HAP-1 (cell line): ENCODE results near the gene UBL5.
A peak's percentile ranks its signal among the peaks of the same experiment; 100 is the strongest.
"Not testable (repeated sequence)": the region's sequence is repeated elsewhere in the genome, so short reads cannot be mapped to it uniquely, and the experiment has no call there.

ENCODE experiments used
- DNase-seq, 2 experiments: peaks; one replicate each; pipeline ENCODE4 v3.0.0-alpha.2; 2016 to 2020; ENCODE audit warnings: low spot score in 2 of 2
- H3K27me3 ChIP-seq: fragments of 250-450 bp; sonication (Bioruptor Pico); 2 replicates; pipeline ENCODE4 v1.5.1; 2020; ENCODE audit warnings: low read depth, mild to moderate bottlenecking, moderate library complexity
- H3K36me3 ChIP-seq: fragments of 250-450 bp; sonication (Bioruptor Pico); replicated peaks from 2 replicates; pipeline ENCODE4 v1.5.1; 2020; ENCODE audit warnings: mild to moderate bottlenecking
- H3K4me1 ChIP-seq: fragments of 250-450 bp; sonication (Bioruptor Pico); 2 replicates; pipeline ENCODE4 v1.5.1; 2020; ENCODE audit warnings: mild to moderate bottlenecking
- H3K4me3 ChIP-seq: fragments of 250-450 bp; sonication (Bioruptor Pico); 2 replicates; pipeline ENCODE4 v1.5.1; 2020; ENCODE audit warnings: mild to moderate bottlenecking, moderate library complexity
- H3K9me3 ChIP-seq: fragments of 250-450 bp; sonication (Bioruptor Pico); 2 replicates; pipeline ENCODE4 v1.5.1; 2020; ENCODE audit warnings: mild to moderate bottlenecking, moderate library complexity
- in situ Hi-C: fragments of 300-500 bp; cut with MboI; formaldehyde crosslinking; loops from 3 replicates; pipeline ENCODE4 v1.14.3; 2020; ENCODE audit warnings: low sequenced_read_pairs, inconsistent platforms, mixed read lengths

Gene UBL5

GRCh38 chr19:9827289-9828238 is at the start of gene UBL5:
Gene UBL5 (plus strand): TSS chr19:9827918. CDS start chr19:9828338, 420 bp downstream.
- Histone ChIP-seq H3K4me3 (peak within 1 kb of the TSS; percentile 96), H3K27me3 (no peaks in the 10 kb centered on the region), H3K9me3 (no peaks in the 10 kb centered on the region), H3K4me1 (no peaks in the 10 kb centered on the region), H3K36me3 (peaks cover 10% of the 10 kb centered on the region)
- peak; percentile 85 to 94 for DNase-seq
- in situ Hi-C loops = no loop called here

GRCh38 chr19:9782338-9782737 is 45.4 kb upstream of the UBL5 start:
- DNase-seq = no peak
- Histone ChIP-seq H3K4me3 (no peak overlapping the region), H3K36me3 (no peaks in the 10 kb centered on the region), H3K4me1 (no peaks in the 10 kb centered on the region), H3K9me3 (no peaks in the 10 kb centered on the region), H3K27me3 (no peaks in the 10 kb centered on the region)
- in situ Hi-C loops = loop anchor here (25.0 kb wide), 1 partner anchor 470 kb away; the partner anchor contains the start of genes ZNF559 and ZNF699

DNA sequence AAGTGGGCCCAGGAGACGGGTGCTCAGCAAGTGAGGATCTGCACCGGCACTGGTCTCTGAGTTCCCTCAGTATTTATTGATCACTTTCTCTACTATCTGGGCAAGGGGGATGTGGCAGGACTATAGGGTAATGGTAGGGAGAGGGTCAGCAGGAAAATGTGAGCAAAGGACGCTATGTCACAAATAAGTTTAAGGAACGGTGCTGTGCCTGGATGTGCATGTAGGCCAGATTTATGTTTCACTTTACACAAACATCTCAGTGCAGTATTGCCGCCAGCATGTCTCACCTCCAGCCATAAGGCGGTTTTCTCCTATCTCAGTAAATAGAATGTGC is 43.6 kb upstream of the UBL5 start:
- not testable (repeated sequence) for H3K4me1 ChIP-seq, H3K27me3 ChIP-seq, H3K4me3 ChIP-seq, H3K36me3 ChIP-seq, DNase-seq, H3K9me3 ChIP-seq
- in situ Hi-C loops = loop anchor here (25.0 kb wide), 1 partner anchor 472 kb away; the partner anchor contains the start of genes ZNF559 and ZNF699

- in situ Hi-C loops = loop anchor here (25.0 kb wide), 1 partner anchor 473 kb away; the partner anchor contains the start of genes ZNF559 and ZNF699
- H3K9me3 ChIP-seq = no peaks in the 10 kb centered on the region
- H3K4me3 ChIP-seq = peak overlapping the region; percentile 59
- no peaks in the 10 kb centered on the region for H3K4me1 ChIP-seq
- no peaks in the 10 kb centered on the region for H3K27me3 ChIP-seq
- peak; percentile 90 to 100 for DNase-seq
- no peaks in the 10 kb centered on the region for H3K36me3 ChIP-seq
Observed at GRCh38 chr19:9785367-9786331, 42.1 kb upstream of the UBL5 start.

- Histone ChIP-seq H3K27me3 (no peaks in the 10 kb centered on the region), H3K9me3 (no peaks in the 10 kb centered on the region), H3K4me1 (no peaks in the 10 kb centered on the region), H3K36me3 (no peaks in the 10 kb centered on the region), H3K4me3 (peak overlapping the region; percentile 59)
- in situ Hi-C loops = loop anchor here (25.0 kb wide), 1 partner anchor 474 kb away; the partner anchor contains the start of genes ZNF559 and ZNF699
- no peak for DNase-seq
Observed at GRCh38 chr19:9786342-9786741, 41.4 kb upstream of the UBL5 start.

DNA sequence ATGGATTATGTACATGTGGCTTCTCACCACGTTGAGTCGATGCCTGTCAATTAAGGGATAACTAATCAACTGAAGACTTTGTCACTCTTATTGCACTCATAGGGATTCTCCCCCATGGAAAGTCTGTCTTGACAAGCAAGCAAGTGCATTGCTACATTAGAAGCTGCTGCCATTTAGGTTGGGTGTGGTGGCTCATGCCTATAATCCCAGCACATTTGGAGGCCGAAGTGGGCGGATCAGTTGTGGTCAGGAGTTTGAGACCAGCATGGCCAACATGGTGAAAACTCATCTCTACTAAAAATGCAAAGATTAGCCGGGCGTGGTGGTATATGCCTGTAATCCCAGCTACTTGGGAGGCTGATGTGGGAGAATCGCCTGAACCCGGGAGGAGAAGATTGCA is 40.9 kb upstream of the UBL5 start:
- Histone ChIP-seq H3K9me3 (no peaks in the 10 kb centered on the region), H3K27me3 (no peaks in the 10 kb centered on the region), H3K36me3 (no peaks in the 10 kb centered on the region), H3K4me3 (no peak overlapping the region), H3K4me1 (no peaks in the 10 kb centered on the region)
- in situ Hi-C loops = loop anchor here (25.0 kb wide), 1 partner anchor 475 kb away; the partner anchor contains the start of genes ZNF559 and ZNF699
- DNase-seq = no peak

DNA sequence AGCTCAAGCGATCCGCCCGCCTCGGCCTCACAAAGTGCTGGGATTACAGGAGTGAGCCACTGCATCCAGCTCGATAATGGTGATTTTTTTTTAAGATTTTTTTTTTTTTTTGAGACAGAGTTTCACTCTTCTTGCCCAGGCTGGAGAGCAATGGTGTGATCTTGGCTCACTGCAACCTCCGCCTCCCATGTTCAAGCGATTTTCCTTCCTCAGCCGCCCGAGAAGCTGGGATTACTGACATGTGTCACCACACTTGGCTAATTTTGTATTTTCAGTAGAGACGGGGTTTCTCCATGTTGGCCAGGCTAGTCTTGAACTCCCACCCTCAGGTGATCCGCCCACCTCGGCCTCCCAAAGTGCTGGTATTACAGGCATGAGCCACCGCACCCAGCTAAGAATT is 39.1 kb upstream of the UBL5 start:
- not testable (repeated sequence) for H3K4me3 ChIP-seq, DNase-seq, H3K27me3 ChIP-seq, H3K36me3 ChIP-seq, H3K9me3 ChIP-seq, H3K4me1 ChIP-seq
- in situ Hi-C loops = loop anchor here (25.0 kb wide), 1 partner anchor 476 kb away; the partner anchor contains the start of genes ZNF559 and ZNF699

GRCh38 chr19:9789066-9789465 is 38.7 kb upstream of the UBL5 start:
- no peak for DNase-seq
- H3K27me3 ChIP-seq = no peaks in the 10 kb centered on the region
- no peaks in the 10 kb centered on the region for H3K9me3 ChIP-seq
- in situ Hi-C loops = loop anchor here (25.0 kb wide), 1 partner anchor 477 kb away; the partner anchor contains the start of genes ZNF559 and ZNF699
- no peaks in the 10 kb centered on the region for H3K4me1 ChIP-seq
- H3K36me3 ChIP-seq = no peaks in the 10 kb centered on the region
- no peak overlapping the region for H3K4me3 ChIP-seq

- H3K36me3 ChIP-seq, H3K4me3 ChIP-seq, H3K27me3 ChIP-seq, H3K9me3 ChIP-seq, DNase-seq, H3K4me1 ChIP-seq: not testable (repeated sequence)
- in situ Hi-C loops = loop anchor here (25.0 kb wide), 1 partner anchor 477 kb away; the partner anchor contains the start of genes ZNF559 and ZNF699
Observed at GRCh38 chr19:9789579-9789978, 38.1 kb upstream of the UBL5 start.

GRCh38 chr19:9791073-9791367 is 36.7 kb upstream of the UBL5 start:
- not testable (repeated sequence) for H3K4me1 ChIP-seq, H3K27me3 ChIP-seq, H3K9me3 ChIP-seq, DNase-seq, H3K36me3 ChIP-seq, H3K4me3 ChIP-seq
- in situ Hi-C loops = loop anchor here (5.0 to 25.0 kb wide), 2 partner anchors 169 to 479 kb away; partner anchors contain the start of genes ZNF559, ZNF561 and ZNF699

- no peaks in the 10 kb centered on the region for H3K9me3 ChIP-seq
- in situ Hi-C loops = loop anchor here (5.0 to 25.0 kb wide), 2 partner anchors 169 to 479 kb away; partner anchors contain the start of genes ZNF559, ZNF561 and ZNF699
- no peaks in the 10 kb centered on the region for H3K27me3 ChIP-seq
- no peaks in the 10 kb centered on the region for H3K36me3 ChIP-seq
- H3K4me3 ChIP-seq = peak overlapping the region; percentile 43
- H3K4me1 ChIP-seq = no peaks in the 10 kb centered on the region; the same call in 1 of the 2 replicates
- peak; percentile 87 to 98 for DNase-seq
Observed at GRCh38 chr19:9791552-9792205, 36.0 kb upstream of the UBL5 start.

GRCh38 chr19:9792206-9793070 is 35.3 kb upstream of the UBL5 start:
- in situ Hi-C loops = loop anchor here (5.0 to 25.0 kb wide), 2 partner anchors 170 to 480 kb away; partner anchors contain the start of genes ZNF559, ZNF561 and ZNF699
- Histone ChIP-seq H3K36me3 (no peaks in the 10 kb centered on the region), H3K4me3 (peak overlapping the region; percentile 57), H3K27me3 (no peaks in the 10 kb centered on the region), H3K4me1 (no peaks in the 10 kb centered on the region; the same call in 1 of the 2 replicates), H3K9me3 (no peaks in the 10 kb centered on the region)
- peak; percentile 91 to 97 for DNase-seq
